Measurements from ENCODE around the gene EXTL1.
A peak's percentile ranks its signal among the peaks of the same experiment; 100 is the strongest.

Gene EXTL1

GRCh38 chr1:25997828-25998761 is 23.5 kb upstream of the EXTL1 start, which contains the start of gene PAFAH2:
PAFAH2 (minus strand) TSS chr1:25998063; CDS start chr1:25990816, 7,247 bp downstream.
- DNase-seq (ENCODE audit: low read depth in 3 of 3, low spot score in 1 of 3) = peak; percentile 89 to 96 (median 95)

GRCh38 chr1:25999041-25999800 is 22.4 kb upstream of the EXTL1 start:
- DNase-seq (ENCODE audit: low read depth in 3 of 3, low spot score in 1 of 3) = no peak

DNA sequence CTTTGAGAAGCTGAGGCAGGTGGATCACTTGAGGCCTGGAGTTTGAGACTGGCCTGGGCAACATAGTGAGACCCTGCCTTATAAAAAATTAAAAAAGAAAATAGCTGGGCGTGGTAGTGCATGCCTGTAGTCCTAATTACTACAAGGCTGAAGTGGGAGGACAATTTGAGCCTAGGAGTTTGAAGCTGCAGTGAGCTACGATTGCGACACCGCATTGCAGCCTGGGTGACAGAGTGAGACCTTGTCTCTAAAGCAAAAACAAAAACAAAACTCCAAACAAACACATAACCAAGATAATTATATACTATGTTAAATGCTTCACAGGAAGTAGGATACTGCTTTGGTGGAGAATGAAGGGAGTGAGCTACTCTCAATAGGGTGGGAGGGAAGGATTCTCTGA is 18.3 kb upstream of the EXTL1 start:
- DNase-seq (ENCODE audit: low read depth in 3 of 3, low spot score in 1 of 3) = no peak

DNA sequence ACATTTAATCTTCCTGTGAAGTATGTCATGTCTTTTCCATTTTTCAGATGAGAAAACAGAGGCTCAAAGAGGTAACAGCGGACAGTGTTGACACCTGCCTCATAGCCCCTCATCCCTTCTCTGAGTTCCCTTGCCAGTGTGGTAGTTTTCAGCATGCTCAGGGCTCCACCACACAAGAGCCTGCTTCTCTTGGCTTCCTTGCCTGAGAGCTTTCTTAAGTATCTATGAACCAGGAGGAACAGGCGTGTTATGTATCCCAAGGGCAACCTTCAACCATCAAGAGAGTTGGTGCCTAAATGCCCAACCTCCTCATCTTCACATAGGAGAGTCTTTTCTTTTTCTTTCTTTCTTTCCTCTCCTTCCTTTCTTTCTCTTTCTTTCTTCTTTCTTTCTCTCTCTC is 17.8 kb upstream of the EXTL1 start:
- no peak for DNase-seq (ENCODE audit: low read depth in 3 of 3, low spot score in 1 of 3)

DNA sequence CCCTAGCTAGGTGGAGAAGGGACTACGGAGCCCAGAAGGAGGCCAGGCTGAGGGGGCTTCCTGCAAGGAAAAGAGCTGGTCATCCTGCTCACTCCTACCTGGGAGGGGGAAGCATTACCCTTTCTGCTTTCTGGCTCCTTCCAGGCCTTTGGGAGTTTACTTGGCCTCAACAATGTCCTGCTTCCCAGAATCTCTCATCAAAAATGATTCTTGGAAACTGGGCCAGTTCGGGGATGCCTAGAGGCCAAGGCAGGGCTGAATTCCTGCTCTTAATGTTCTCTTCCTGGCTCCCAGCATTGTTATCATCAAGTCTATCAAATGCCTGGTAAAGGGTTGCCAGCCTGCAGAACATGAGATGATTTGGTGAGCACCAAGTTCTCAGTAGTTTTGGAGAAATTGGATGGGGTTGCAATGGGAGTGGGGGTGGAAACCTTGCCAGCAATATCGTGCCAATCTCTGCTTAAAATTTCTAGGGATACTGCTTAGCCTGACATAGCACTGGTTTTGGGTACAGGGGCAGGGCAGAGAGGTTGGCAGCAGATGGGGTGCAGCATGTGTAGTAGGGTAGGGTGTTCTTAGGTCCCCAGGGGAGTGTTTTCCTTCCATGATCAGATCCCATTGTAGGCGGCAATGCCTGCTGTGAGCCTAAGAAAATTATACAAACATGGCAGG is 16.0 kb upstream of the EXTL1 start:
- DNase-seq (ENCODE audit: low read depth in 3 of 3, low spot score in 1 of 3) = no peak

- DNase-seq (ENCODE audit: low read depth in 3 of 3, low spot score in 1 of 3) = no peak
Measured at GRCh38 chr1:26006710-26007109, 14.9 kb upstream of the EXTL1 start.

GRCh38 chr1:26009796-26010447 is 11.7 kb upstream of the EXTL1 start:
- no peak for DNase-seq (ENCODE audit: low read depth in 3 of 3, low spot score in 1 of 3)

DNA sequence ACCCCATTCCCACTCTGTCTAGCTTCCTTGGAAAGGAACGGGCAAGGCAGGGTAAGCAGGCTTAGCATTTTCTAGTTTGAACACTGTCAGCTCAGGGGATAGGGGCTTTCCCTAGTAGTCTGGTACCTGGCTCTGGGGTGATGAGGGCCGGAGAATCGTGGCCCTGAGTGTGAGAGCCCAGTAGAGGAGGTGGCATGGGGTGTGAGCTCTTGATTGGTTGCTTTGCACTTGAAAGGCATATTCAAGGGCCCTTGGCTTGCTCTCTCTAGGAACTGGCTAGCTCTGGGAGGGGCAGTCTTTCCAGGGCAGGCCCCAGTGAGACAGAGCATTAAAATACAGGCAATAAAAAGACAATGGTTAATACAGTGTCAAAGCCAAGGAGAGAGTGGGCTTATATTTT is 10.8 kb upstream of the EXTL1 start:
- no peak for DNase-seq (ENCODE audit: low read depth in 3 of 3, low spot score in 1 of 3)

DNA sequence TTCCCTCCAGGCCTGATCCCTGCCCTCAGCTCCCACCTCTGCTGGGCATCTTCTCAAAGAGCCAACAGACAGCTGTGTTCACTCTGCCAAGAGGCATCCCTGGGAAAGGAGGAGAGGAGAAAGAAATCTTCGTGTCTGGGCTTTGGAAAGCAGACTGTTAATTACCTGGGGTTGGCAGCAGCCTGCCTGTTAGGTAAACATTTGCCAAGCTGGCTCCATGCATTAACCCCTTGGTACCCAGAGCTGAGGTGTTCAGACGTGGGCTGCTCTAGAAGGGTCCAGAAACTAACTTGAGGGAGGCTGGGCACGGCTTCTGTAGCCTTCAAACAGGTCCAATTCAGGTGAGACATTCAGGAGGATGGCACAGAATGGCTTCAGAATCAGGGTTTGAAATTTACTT is 8.7 kb upstream of the EXTL1 start:
- no peak for DNase-seq (ENCODE audit: low read depth in 3 of 3, low spot score in 1 of 3)

GRCh38 chr1:26014179-26014578 is 7.4 kb upstream of the EXTL1 start:
- DNase-seq (ENCODE audit: low read depth in 3 of 3, low spot score in 1 of 3) = no peak

DNA sequence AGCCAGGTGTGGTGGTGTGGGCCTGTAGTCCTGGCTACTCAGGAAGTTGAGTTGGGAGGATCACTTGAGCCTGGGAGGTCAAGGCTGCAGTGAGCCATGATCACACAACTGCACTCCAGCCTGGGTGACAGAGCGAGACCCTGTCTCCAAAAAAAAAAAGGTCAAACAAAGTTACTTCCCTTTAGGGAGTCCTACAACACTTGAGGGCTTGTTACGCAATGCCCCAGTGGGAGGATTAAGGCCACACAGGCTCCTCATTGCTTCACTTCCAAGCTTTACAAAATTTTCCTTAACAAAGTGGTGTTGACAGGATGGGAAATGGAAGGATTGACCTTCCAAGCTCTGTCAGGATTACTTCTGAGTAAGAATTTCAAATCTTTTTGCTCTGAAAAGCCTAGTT is 6.2 kb upstream of the EXTL1 start:
- no peak for DNase-seq (ENCODE audit: low read depth in 3 of 3, low spot score in 1 of 3)

GRCh38 chr1:26016258-26016952 is 5.2 kb upstream of the EXTL1 start:
- DNase-seq (ENCODE audit: low read depth in 3 of 3, low spot score in 1 of 3) = no peak

DNA sequence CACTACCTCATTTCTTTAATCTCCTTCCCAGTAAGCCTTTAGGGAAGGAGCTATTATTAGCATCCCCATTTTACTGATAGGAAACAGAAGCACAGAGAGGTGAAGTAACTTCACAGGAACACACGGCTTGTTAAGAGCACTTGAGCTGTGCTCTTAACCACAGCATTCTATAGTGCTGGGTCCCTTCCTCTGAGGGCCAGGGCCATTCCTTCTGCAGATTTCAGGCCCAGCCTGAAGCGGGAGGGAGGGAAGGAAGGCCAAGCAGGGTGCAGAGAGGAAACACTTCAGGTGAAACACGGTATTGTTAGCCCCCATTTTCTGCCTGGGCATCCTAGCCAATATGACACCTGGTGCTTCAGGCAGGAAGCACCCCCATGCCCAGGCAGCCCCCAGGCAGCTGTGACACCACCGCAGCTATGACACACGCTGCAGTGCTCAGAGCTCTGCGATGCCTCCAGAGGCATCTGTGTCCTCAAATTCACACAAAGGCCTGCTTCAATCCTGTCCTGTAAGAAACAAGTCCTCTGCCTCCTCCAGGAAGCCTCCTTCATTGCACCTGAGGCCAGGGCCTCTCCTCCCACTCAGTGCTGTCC is 4.5 kb upstream of the EXTL1 start:
- no peak for DNase-seq (ENCODE audit: low read depth in 3 of 3, low spot score in 1 of 3)

DNA sequence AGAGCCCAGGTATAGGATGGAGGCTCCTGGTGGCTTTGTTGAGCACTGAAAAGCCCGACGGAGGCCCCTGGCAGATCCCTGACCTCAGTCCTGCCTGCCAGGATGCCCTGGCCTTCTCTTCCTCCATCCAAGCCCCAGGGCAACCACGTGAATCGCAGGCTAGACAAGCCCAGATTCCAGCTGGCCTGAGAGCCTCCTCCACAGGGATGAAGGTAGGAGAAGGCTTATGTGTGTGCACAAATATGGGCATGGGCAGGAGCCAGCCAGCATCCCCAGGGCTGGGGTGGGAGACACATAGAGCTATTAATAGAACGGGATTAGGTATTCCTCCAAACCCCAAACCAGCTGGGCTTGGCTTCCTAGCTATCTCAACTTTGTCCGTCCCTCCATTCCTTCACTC is 4.0 kb upstream of the EXTL1 start:
- DNase-seq (ENCODE audit: low read depth in 3 of 3, low spot score in 1 of 3) = no peak

- no peak for DNase-seq (ENCODE audit: low read depth in 3 of 3, low spot score in 1 of 3)
Measured at GRCh38 chr1:26019641-26020315, 1.8 kb upstream of the EXTL1 start.

- DNase-seq (ENCODE audit: low read depth in 3 of 3, low spot score in 1 of 3) = no peak
Measured at GRCh38 chr1:26020330-26020768, 1.2 kb upstream of the EXTL1 start.

GRCh38 chr1:26020941-26021646 is 481 bp upstream of the EXTL1 start:
- no peak for DNase-seq (ENCODE audit: low read depth in 3 of 3, low spot score in 1 of 3)

- DNase-seq (ENCODE audit: low read depth in 3 of 3, low spot score in 1 of 3) = no peak
Measured at GRCh38 chr1:26022404-26022779, 817 bp downstream of the EXTL1 start.

GRCh38 chr1:26023009-26023408 is 1.4 kb downstream of the EXTL1 start:
- no peak for DNase-seq (ENCODE audit: low read depth in 3 of 3, low spot score in 1 of 3)

Measured in stimulated activated CD4-positive, alpha-beta T cell treated with anti-CD3 and anti-CD28 coated beads, TNF-alpha, amount 100 ng/mL, for 1 hour (primary cell).